GM21717 (cell line): ENCODE measurements around the gene MAGEA2B.
"Not testable (repeated sequence)": the region's sequence is repeated elsewhere in the genome, so short reads cannot be mapped to it uniquely, and the experiment has no call there.

Experiments
- ATAC-seq: cut with Tn5 transposase; IDR thresholded peaks from one replicate; pipeline ENCODE4 v1.9.1; 2021; ENCODE audit warnings: mild to moderate bottlenecking, moderate library complexity; ENCODE audit not compliant: unreplicated experiment

MAGEA2B gene

DNA sequence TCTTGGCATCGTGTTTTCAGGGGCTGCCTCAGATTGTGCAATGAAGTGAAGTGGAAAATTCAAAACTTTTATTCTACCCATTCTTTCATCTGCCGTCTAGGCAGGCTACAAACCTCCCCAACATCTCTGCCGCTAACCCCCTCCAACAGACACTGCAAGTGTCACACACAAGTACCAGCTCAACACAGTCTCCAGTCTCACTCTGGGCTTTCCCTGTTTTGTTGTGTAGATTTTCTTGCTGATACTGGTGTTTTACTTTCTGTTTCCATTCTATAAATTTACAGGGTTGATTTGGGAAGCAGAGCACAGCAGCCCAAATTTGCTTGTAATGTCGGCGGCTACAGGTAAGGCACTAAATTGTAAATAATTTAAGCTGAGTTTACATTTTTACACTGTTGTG is 40.4 kb downstream of the MAGEA2B start:
- ATAC-seq, result peak; percentile 63

DNA sequence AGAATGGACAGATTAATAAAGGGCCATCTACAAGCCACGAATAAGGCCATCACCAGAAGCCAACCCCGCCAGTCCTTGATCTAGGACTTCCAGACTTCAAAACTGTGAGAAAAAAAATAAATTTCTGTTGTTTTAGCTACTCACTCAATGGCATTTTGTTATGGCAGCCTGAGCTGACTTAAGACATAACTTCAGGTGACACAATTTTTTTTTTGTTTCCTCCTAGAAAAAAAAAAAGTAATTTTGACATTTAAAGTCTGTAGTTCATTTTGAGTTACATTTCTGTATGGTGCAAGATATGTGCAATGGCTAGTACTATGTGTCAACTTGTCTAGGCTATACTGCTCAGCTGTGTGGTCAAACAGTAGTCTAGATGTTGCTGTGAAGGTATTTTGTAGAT is 44.5 kb downstream of the MAGEA2B start, which contains the start of gene CSAG3:
Gene CSAG3, plus strand, starts transcription at position 301 of the 400 bp plus-strand sequence.
- not testable (repeated sequence) for ATAC-seq

GRCh38 chrX:152759544-152759943 is 45.1 kb downstream of the MAGEA2B start:
- ATAC-seq, result not testable (repeated sequence)

- not testable (repeated sequence) for ATAC-seq
These were observed 47.2 kb downstream of the MAGEA2B start for GRCh38 chrX:152761582-152761981.

DNA sequence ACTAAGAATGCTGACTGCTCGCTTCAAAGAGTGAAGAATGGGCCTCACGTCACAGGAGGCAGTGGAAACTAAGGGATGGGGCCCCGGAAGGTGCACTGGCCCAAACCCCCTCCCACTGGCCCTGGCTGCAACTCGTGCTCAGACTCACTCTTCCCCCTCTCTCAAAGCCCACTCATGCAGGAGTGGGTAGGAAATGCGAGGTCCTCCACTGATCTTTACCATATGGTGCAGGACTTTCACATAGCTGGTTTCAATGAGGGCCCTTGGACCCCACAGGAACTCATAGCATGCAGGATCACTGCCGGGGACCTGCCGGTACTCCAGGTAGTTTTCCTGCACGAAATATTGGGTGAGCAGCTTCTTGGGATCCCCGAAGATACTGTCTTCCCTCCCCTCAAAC is 52.1 kb downstream of the MAGEA2B start:
- not testable (repeated sequence) for ATAC-seq
